ENCODE results near the gene RSAD1.

The RSAD1 gene

DNA sequence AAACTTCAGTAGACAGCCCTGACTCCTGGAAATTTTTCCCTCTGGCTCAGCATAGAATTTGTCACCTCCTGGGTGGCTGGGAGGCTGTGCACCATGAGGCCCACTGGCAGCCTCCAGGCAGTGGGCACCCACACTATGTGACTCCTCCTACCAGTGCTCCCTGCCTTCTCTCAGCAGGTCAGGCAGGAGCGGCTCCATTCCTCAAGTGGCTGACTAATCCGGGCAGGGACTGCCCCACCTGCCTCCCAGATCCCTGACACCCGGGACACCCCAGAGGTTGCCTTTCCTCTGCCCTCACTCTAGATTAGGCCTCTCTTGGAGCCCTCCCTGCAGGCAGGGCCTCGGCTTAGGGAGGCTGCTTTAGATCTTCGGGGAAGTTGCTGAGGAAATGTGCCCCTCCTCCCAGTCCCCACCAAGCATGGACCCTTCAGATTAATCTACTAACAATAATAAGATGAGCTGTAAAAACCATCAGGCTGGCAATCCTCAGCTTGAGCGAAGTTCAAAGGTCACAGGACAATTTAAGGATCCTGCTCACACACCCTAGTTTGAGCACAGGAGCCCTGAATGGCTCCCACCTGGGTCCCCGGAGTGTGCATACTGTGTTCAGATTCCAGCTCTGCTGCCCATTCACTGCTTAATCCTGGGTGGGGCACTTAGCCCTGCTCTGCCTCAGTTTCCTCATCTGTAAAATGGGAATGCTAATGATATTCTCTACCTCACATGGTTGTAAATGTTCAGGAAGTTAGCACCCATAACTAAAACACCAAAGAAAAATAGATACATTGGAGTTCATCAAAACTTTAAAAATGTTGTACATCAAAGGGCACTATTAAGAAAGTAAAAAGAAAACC is 19.6 kb downstream of the RSAD1 start:
- no peak for DNase-seq

DNA sequence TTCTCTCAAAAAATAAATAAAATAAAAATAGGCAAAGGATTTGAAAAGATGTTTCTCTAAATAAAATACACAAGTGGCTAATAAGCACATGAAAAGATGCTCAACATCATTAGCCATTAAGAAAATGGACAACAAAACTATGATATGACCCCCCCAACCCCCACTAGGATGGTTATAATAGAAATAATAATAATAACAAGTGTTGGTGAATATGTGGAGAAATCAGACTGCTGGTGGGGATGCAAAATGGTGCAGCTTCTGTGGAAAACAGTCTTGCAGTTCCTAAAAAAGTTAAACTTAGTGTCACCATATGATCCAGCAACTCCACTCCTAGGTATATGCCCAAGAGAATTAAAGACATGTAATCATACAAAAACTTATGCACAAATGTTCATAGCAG is 20.6 kb downstream of the RSAD1 start:
- DNase-seq: no peak

DNA sequence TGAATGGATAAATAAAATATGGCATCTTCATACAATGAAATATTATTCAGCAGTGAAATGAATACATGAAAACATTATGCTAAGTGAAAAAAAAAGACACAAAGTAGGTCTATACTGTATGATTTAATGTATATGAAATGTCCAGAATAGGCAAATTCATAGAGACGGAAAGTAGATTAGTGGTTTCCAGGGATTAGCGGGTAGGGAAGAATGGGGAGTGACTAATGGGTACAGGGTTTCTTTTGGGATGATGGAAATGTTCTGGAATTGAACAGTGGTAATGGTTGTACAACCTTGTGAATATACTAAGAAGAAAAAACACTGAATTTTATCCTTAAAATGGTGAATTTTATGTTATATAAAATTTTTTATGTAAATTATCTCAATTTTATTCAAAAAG is 21.1 kb downstream of the RSAD1 start:
- DNase-seq: no peak

DNA sequence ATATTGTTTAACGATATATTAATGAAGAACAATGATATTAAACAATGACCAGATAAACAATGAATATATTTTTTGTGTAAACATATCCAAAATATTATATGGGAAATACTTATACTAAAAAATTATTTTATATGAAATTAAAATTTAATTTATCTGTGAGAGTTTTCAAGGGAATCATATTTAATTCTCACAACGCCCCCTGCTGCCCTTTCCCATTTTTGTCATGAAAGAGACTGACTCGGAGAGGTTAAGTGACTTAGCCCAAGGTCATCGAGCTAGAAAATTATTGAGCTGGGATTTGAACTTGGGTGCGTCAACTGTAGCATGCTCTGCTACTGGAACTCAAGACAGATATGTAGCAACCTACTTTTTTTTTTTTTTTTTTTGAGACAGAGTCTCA is 22.4 kb downstream of the RSAD1 start:
- DNase-seq: no peak

DNA sequence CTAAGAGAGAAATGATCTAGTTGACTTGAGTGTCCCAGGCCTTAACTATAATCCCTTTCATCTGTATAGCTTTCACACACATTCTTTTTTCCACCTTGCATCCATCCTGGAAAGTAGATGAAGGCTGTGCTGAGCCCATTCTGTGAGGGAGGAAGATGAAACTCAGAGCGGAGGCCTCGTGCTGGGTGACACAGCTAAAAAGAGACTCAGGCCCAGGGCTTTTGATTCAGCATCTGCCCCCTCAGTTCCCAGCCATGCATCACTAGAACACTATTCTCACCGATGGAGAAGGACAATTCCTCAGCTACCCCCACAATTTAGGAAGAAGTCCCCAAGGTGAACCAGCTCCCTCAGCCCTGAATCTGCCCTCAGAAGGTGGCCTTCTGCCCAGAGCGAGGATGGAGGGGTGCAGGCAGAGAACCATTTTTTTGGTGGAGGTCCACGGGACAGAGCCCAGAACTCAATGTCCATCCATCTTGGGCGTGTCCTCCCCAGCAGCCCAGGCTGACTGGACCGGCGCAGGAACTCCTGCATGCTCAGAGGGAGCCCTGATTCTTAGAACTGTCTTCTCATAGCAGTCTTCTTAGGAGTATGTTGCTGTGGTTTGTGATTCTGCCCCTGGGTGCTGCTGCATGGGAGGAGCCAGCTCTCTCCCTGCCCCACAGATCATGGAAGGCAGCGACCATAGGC is 23.8 kb downstream of the RSAD1 start:
- no peak for DNase-seq

DNA sequence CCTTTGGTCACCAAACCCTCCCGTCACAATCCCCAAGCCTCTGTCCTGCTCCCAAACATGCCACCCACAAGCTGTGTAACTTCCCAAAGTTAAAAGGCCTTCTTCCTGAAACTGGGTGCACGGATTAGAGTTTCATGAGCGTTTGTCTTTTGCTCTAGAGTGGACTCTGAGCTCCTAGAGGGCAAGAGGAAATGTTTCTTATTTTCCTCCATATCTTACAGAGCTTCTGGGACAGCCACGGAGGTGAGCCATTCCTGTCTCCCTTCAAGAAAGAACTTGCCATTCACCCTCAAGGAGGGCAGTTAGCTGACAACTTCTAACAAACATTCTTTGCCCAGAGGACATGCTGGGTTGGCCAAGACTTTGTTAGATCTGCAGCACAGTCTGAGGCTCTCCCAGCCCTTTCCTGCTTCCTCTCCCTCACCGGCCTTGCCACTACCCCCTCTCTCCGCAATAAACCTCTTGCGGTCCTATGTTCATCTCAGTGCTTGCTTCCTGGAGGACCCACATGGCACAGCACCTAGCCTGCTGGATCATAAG is 27.0 kb downstream of the RSAD1 start:
- DNase-seq: no peak

DNA sequence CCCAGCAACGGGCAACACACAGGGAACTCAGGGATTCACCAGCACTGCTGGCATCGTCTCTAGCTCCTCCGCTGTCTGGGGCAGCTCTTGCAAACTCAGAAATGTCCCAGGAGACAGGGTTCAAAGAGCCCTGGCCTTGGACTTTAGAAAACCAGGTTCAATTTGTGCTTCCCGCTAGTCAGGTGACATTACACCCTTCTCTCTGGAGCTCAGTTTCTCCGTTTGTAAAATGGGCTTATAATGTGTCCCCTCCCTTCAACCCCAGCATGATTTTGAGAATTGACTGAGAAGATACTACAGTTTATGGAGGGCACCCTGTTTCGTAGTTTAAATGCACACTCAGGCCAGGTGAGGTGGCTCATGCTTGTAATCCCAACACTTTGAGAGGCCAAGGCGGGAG is 27.6 kb downstream of the RSAD1 start:
- DNase-seq: no peak

DNA sequence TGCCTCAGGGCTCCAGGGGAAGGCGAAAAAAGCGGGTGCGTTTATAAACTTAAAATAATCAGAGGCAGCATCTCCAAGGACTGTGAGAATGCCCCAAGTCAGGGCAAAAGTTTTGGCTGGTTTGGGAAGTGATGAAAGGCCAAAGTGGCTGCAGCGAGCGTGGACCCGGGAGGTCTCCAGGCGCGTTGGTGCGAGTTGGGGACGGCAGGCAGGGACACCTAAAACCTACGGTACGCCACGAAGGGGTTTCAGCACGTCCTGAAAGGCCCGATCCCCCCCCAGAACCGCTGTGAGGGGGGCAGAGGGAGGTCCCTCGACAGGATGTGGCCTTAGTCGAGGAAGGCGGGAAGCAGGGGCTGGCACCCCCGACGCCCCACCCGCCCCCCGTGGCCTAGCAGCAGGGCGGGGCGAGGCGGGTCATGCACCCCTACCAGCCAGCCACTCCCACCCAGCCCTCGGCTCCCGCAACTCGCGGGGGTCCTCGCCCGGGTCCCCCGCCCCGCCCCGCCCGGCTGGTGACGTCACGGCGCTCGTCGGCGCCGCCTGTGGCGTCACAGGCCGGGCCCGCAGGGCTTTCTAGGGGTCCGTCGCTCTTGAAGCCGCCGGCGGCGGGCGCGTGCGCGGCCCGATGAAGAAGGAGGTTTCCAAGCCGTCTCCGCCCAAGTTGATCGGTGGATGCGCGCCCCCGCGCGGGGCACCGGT is 29.4 kb downstream of the RSAD1 start, which contains the start of gene MYCBPAP:
Gene MYCBPAP (plus strand): TSS at position 569 of the 702 bp plus-strand sequence. CDS start 236 bp downstream, outside the sequence.
- DNase-seq: peak; percentile 59

DNA sequence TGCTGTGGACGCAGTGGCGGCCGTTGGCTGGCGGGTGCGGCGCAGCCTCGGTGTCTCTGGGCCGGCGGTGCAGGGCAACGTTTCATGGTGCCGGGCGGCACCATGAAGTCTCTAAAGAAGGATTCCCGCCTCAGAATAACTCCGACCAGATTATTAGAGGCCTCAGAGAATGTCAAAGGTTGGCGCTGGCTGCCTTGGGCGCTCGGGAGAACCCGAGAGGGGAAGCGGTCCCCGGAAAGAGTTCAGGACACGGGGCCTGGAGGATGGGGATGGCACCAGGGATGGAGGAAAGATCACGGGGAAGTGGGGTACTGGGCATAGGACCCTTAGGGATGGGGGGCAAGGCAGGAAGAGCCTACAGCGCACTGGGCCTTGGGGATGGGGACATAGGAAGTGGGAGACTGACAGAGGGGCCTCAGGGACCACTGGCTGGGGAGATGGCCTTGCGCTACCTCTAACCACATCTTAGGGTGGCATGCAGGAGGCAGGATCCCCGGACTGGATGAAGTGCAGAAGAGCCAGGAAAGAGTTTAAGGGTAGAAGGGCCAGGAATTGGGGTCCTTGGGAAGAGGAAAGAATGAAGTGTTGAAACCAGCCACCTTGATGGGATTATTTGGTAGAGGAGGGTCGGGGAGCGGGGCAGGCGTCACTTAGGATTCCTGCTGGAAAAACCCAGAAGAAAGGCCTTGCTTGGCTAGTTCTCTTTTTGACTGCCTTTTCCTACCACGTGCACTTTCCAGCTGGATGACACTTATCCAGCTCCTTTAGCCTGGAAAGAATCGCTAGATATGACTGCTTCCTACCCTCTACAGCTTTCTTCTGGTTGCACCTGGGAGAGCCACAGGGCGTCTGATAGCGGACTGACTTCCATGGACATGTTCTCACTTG is 30.2 kb downstream of the RSAD1 start:
- DNase-seq: no peak

DNA sequence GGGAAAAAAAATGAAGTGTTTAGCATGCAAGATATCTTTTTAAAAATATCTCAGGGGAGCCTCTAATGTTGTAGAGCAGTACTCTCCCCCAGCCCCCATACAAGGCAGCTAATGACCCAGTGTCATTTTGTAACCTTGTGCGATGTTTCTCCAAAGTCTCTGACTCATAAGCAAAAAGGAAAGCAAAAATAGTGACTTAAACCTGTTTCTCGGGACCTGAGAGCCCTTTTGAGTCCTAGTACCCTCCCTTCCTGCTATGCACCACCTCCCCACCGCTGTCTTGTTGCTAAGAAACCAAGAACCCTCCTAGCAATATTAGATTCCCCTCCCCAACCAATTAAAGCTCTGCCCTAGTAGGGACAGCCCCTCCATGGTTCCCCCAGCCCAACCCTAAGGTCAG is 32.4 kb downstream of the RSAD1 start:
- no peak for DNase-seq

DNA sequence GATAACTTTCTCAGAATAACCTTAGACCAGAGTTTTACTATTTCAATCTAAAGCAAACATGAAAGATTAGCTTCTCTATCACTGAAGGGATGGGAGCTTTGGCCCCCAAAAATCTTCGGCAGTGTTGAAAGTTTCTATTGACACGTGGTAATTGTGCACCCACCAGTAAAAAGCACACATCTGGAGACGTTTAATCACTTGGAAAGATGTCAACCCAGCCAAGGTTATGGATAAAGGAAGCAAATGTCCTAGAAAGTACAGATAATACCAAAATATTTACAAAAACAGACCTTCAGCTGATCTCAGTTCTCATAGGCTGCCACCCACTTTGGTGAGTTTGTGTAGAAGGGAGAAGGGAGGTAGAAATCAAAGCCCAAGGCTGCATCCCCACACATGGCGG is 34.8 kb downstream of the RSAD1 start:
- DNase-seq: no peak

DNA sequence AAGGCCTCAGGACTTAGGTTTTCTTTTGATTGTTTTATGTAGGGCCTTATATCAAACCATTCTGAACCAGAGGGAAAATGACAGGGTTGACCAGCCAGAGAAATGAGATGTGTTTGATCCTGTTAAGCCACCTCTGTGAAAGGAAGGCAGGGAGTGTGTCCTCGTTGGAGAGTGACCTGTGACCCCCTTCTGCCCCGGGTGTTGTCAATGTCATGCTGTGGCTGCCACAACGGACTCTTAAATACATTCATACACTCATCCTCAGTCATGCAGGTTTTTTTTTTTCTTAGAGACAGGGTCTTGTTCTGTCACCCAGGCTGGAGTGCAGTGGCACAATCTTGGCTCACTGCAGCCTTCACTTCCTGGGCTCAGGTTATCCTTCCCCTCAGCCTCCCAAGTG is 35.7 kb downstream of the RSAD1 start:
- DNase-seq: no peak

DNA sequence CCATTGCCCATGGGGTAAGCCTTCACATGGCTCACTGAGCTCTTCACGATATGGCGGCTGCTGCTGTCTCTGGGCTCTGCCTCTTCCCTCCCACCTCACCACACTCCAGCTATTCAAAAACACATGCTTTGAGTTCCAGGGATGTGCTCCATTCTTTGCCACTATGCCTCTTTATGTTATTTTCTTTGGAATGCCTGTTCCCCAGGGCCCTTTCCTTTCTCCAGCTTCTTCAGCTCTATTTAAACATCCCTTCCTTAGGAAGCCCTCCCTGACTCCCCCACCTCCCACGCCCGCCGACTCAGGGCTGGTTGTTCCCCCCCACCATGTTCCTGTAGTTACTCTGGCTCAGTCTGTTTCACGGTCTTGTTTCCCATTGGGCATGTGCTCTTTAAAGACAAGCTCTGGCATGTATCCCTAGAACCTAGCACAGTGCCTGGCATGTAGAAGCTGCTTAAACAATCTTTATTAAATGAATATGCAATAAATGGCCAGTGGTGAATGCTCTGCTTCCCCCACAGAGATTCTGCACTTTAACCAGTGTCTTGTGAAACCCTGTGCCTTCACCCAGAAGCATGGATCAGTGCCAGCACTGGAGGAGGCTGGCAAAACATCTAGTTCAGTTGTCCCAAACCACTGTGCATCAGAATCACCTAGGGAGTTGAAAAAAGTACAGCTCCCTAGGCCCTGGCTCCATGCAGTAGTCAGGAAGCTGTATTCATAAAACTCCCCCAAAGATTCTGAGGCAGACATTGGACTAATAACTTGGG is 36.5 kb downstream of the RSAD1 start:
- DNase-seq: no peak

DNA sequence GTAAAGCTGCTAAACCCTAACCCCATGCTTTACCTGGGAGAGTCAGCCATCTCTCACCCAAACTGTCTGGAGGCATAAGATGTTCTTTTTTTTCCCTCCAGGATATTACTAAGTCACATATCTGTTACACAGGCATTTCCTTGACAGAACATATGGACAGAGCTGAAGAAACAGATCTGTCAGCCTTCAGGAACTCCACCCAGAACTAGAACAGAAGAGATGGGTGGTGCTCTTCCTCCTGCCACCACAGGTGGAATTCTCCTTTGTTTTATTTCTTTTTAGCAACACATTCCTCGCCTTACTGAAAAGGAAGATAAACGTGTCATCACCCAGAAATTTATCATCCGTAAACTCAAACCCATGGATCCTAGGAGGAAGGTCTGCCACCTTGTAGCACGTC is 38.4 kb downstream of the RSAD1 start:
- DNase-seq: no peak

DNA sequence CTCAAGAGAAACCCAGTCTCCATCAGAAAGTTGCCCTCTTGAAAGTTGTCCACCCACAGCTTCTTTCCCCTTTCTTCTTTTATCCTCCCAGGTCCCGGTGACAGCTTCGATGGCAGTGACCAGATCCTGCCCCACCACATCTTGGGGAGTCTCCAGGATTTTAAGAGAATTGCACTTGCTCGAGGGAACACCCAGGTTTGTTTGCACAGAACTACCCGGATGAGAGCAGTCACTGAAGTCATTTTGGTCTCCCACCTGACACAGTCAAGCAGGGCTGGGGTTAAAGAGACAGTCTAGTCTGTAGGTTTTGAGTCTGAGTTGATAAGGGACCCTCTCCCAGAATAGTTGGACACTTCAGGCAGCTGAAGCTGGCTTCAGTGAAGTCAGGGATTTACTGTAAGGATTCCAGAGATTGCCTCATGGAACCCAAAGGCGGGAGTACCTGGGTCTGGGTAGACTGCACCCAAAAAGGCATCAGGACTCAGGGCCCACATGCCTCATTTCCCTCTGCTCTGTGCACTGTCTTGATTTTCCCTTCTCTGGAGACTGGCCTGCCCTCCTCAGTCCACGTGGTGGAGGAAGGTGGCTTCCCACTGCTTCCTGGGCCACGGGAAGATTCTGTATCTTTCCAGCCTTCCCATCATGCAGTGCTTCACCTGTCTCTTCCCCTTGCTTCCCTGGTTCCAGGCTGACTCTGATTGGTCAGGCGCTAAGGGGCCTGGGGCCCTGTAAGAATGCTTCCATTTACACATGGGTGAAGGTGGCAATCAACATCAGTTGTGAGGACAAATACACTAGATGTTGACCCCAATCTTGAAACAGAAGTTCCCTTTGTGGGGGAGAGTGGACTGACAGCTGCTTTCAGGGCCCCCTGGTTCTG is 39.1 kb downstream of the RSAD1 start:
- DNase-seq: no peak

DNA sequence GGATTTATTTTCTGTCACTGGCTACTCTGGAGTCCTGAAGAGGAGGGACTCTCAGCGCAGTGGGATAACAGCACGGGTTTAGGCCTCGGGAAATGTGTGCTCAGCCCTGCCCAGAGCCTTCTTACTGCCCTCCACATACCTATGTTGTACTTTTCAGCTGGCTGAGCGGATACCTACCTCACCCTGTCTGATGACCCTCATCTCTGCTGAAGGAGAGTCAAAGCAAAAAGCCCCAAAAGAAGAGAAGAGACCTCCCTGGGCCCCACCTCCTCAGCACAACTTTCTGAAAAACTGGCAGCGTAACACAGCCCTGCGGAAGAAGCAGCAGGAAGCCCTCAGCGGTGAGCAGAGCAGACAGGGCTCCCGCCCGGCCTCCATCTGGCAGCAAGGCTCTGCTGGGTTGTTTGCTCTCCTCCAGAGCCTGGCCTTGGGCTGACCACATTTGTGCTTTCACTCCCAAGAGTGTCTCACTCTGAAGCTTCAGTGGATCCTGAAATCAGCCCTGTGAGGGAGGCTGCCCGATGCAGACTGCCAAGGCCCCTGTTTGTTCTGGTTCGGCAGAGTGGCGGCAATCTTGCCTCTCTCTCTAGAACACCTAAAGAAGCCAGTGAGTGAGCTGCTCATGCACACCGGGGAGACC is 39.8 kb downstream of the RSAD1 start:
- no peak for DNase-seq

DNA sequence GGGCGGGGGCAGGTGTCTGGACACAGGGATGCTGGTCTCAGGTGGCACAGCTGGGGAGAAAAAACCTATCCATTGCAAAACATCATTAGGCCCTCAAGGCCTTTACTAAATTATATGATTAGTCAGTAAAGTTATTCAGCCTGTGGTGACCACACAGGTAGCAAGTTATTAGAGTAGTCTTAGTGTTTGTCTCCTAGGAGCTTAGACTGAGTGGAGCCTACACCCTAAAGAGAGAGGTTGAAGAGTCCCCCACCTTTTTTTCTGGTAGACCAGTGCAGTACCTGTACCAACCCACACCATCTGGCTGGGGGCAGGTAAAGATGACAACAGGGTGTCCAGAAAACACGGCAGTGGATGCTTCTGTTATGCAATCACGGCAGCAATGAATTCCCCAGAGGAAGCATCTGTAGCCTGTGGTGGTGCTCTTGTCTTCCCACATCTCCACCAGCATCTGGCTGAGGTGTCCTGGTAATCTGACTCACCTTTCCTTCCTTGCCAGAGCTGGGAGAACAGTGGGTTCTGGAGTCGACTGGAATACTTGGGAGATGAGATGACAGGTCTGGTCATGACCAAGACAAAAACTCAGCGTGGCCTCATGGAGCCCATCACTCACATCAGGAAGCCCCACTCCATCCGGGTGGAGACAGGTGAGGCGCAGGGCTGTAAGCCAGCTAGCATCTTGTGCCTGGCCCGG is 40.6 kb downstream of the RSAD1 start:
- no peak for DNase-seq

DNA sequence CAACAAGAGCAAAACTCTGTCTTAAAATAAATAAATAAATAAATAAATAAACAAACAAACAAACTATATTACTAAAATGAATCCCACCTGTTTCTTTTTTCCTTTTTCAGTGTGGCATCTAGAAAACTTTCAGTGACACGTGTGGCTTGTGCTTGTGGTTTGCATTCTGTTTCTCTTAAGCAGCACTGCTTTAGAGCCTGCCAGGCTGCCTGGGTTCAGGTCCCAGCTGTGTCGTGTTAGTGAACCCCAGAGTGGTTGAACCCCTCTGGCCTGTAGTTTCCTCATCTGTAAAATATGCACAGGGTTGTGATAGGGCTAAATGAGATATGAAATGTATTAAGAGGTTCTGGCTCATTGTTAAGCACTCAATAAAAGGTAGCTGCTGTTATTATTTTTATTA is 41.8 kb downstream of the RSAD1 start:
- DNase-seq: no peak

DNA sequence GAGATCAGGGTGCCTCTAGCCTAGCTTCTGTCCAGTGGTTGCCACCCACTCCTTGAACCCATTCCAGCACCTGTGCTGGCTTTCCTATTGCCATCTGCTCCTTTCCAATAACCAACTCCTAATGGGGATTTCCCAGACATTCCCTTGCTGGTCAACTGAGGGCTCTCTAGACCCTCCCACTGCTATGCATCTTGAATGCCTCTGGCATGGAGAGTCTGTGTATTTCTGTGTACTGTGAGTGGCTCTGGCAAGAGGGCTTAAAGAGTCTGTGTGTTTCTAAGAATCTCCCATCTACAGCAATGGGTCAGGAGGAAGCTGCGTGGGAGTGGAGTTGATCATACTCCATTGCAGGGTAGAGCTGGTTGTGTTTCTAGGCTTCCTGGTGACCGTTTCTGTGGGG is 42.9 kb downstream of the RSAD1 start:
- no peak for DNase-seq

All from NCI-H1092 (cell line).